Measurements from ENCODE around the gene SHMT1. TPM values are rescaled to one million over a fixed set of nuclear protein-coding genes. Genes with fewer than 3 reads are reported as not detected.
A peak's percentile ranks its signal among the peaks of the same experiment; 100 is the strongest.

Gene SHMT1
- total RNA-seq, 1 donor from 2014 or later, result 6.4 TPM

- TF ChIP-seq, protein P1, sequence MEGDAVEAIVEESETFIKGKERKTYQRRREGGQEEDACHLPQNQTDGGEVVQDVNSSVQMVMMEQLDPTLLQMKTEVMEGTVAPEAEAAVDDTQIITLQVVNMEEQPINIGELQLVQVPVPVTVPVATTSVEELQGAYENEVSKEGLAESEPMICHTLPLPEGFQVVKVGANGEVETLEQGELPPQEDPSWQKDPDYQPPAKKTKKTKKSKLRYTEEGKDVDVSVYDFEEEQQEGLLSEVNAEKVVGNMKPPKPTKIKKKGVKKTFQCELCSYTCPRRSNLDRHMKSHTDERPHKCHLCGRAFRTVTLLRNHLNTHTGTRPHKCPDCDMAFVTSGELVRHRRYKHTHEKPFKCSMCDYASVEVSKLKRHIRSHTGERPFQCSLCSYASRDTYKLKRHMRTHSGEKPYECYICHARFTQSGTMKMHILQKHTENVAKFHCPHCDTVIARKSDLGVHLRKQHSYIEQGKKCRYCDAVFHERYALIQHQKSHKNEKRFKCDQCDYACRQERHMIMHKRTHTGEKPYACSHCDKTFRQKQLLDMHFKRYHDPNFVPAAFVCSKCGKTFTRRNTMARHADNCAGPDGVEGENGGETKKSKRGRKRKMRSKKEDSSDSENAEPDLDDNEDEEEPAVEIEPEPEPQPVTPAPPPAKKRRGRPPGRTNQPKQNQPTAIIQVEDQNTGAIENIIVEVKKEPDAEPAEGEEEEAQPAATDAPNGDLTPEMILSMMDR (IDR thresholded peaks at IDR 0.05; ENCODE audit: insufficient read depth, low read depth, low read length), result no peak
- no peak for TF ChIP-seq EZH2 (IDR thresholded peaks at IDR 0.05; ENCODE audit: insufficient read depth, low read length)
- Histone ChIP-seq H3K27ac (ENCODE audit: low read depth, low read length) (no peak overlapping the region), H3K4me2 (ENCODE audit: low read length) (no peak overlapping the region), H3K9ac (ENCODE audit: low read length) (no peak overlapping the region), H3K9me3 (ENCODE audit: insufficient read depth, low read depth, low read length) (no peaks in the 10 kb centered on the region), H3K79me2 (ENCODE audit: insufficient read depth, low read length) (peaks cover 8% of the 10 kb centered on the region), H4K20me1 (ENCODE audit: insufficient read depth, low read length) (no peaks in the 10 kb centered on the region), H3K36me3 (ENCODE audit: insufficient read depth, low read length) (no peaks in the 10 kb centered on the region), H3K4me1 (ENCODE audit: insufficient read depth, low read length) (peaks cover 9% of the 10 kb centered on the region), H3K27me3 (ENCODE audit: insufficient read depth, low read length) (no peaks in the 10 kb centered on the region), H2AFZ (ENCODE audit: low read depth, low read length) (no peak overlapping the region), H3K4me3 (ENCODE audit: insufficient read depth, low read depth, low read length) (no peak overlapping the region)
- H3K36me3 Mint-ChIP-seq (ENCODE audit: low read depth, unreplicated experiment), result no peaks in the 10 kb centered on the region
- no peaks in the 10 kb centered on the region for H3K9me3 Mint-ChIP-seq (ENCODE audit: unreplicated experiment)
- no peaks in the 10 kb centered on the region for H3K27me3 Mint-ChIP-seq (ENCODE audit: low read depth, unreplicated experiment)
- H3K4me3 Mint-ChIP-seq (ENCODE audit: unreplicated experiment), result no peak overlapping the region
- DNase-seq (ENCODE audit: low read depth) (no peak), FAIRE-seq (no peak)
- H3K27ac Mint-ChIP-seq (ENCODE audit: unreplicated experiment), result no peak overlapping the region
- H3K4me1 Mint-ChIP-seq (ENCODE audit: low read depth, unreplicated experiment), result no peaks in the 10 kb centered on the region
Observed at GRCh38 chr17:18360518-18360917, 2.8 kb downstream of the SHMT1 start.

DNA sequence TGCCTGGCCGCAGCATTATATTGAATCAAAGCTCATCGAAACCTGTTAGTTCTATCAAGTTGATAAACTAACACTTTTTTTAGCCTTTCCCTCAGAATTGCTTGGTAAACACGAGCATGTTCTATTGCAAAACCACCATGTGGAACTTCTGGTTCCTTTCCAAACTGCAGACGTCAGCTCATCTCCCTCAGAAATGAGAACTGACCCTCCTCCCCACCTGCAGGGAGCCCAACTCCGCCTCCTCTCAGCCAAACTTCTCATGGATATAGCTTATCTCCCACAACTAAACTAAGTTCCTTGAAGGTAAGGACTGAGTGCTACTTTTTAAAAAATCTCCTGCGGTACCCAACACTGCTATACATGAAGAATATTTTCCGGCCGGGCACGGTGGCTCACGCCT is 6.7 kb downstream of the SHMT1 start:
- Histone ChIP-seq H3K9ac (ENCODE audit: low read length) (no peak overlapping the region), H3K9me3 (ENCODE audit: insufficient read depth, low read depth, low read length) (no peaks in the 10 kb centered on the region), H3K4me2 (ENCODE audit: low read length) (no peak overlapping the region), H4K20me1 (ENCODE audit: insufficient read depth, low read length) (no peaks in the 10 kb centered on the region), H3K4me1 (ENCODE audit: insufficient read depth, low read length) (peaks cover 2% of the 10 kb centered on the region), H3K27ac (ENCODE audit: low read depth, low read length) (no peak overlapping the region), H3K4me3 (ENCODE audit: insufficient read depth, low read depth, low read length) (no peak overlapping the region), H3K36me3 (ENCODE audit: insufficient read depth, low read length) (no peaks in the 10 kb centered on the region), H2AFZ (ENCODE audit: low read depth, low read length) (no peak overlapping the region), H3K27me3 (ENCODE audit: insufficient read depth, low read length) (no peaks in the 10 kb centered on the region), H3K79me2 (ENCODE audit: insufficient read depth, low read length) (no peaks in the 10 kb centered on the region)
- H3K4me3 Mint-ChIP-seq (ENCODE audit: unreplicated experiment), result no peak overlapping the region
- H3K4me1 Mint-ChIP-seq (ENCODE audit: low read depth, unreplicated experiment), result peaks cover 3% of the 10 kb centered on the region
- FAIRE-seq, result no peak
- H3K9me3 Mint-ChIP-seq (ENCODE audit: unreplicated experiment), result no peaks in the 10 kb centered on the region
- no peak overlapping the region for H3K27ac Mint-ChIP-seq (ENCODE audit: unreplicated experiment)
- peak; percentile 31 for DNase-seq (ENCODE audit: low read depth)
- no peaks in the 10 kb centered on the region for H3K36me3 Mint-ChIP-seq (ENCODE audit: low read depth, unreplicated experiment)
- no peak for TF ChIP-seq EZH2 (IDR thresholded peaks at IDR 0.05; ENCODE audit: insufficient read depth, low read length)
- TF ChIP-seq, protein P1 (IDR thresholded peaks at IDR 0.05; ENCODE audit: insufficient read depth, low read depth, low read length), result no peak
- no peaks in the 10 kb centered on the region for H3K27me3 Mint-ChIP-seq (ENCODE audit: low read depth, unreplicated experiment)

DNA sequence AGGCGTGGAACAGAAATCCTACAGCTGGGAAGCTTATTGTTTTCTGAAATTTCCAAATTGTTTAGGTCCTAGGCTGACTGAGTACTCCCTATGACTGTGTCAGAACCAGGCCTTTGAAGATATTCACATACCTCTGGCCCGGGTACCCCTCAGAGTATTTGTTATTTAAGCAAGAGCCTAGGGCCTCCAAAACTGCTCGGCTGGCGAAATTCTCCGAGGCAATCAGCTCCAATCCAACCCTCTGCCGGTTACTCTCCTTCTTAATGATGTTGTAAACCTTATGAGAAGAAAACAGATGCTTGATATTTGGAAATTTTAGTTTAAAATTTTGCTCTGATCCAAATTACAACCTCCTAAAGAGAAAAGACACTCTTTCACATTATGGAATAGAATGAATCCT is 9.8 kb downstream of the SHMT1 start:
- no peaks in the 10 kb centered on the region for H3K36me3 ChIP-seq (ENCODE audit: insufficient read depth, low read length)
- H3K9me3 ChIP-seq (ENCODE audit: insufficient read depth, low read depth, low read length), result no peaks in the 10 kb centered on the region
- H3K9ac ChIP-seq (ENCODE audit: low read length), result no peak overlapping the region
- peaks cover 3% of the 10 kb centered on the region for H3K4me1 Mint-ChIP-seq (ENCODE audit: low read depth, unreplicated experiment)
- no peak overlapping the region for H3K4me2 ChIP-seq (ENCODE audit: low read length)
- no peaks in the 10 kb centered on the region for H3K27me3 Mint-ChIP-seq (ENCODE audit: low read depth, unreplicated experiment)
- TF ChIP-seq EZH2 (IDR thresholded peaks at IDR 0.05; ENCODE audit: insufficient read depth, low read length), result no peak
- TF ChIP-seq, protein P1 (IDR thresholded peaks at IDR 0.05; ENCODE audit: insufficient read depth, low read depth, low read length), result no peak
- DNase-seq (ENCODE audit: low read depth) (no peak), FAIRE-seq (no peak)
- no peak overlapping the region for H2AFZ ChIP-seq (ENCODE audit: low read depth, low read length)
- no peaks in the 10 kb centered on the region for H3K9me3 Mint-ChIP-seq (ENCODE audit: unreplicated experiment)
- H3K4me1 ChIP-seq (ENCODE audit: insufficient read depth, low read length), result peaks cover 2% of the 10 kb centered on the region
- H3K27ac Mint-ChIP-seq (ENCODE audit: unreplicated experiment), result no peak overlapping the region
- no peak overlapping the region for H3K4me3 ChIP-seq (ENCODE audit: insufficient read depth, low read depth, low read length)
- H3K27ac ChIP-seq (ENCODE audit: low read depth, low read length), result no peak overlapping the region
- no peak overlapping the region for H3K4me3 Mint-ChIP-seq (ENCODE audit: unreplicated experiment)
- no peaks in the 10 kb centered on the region for H3K79me2 ChIP-seq (ENCODE audit: insufficient read depth, low read length)
- no peaks in the 10 kb centered on the region for H3K27me3 ChIP-seq (ENCODE audit: insufficient read depth, low read length)
- no peaks in the 10 kb centered on the region for H4K20me1 ChIP-seq (ENCODE audit: insufficient read depth, low read length)
- no peaks in the 10 kb centered on the region for H3K36me3 Mint-ChIP-seq (ENCODE audit: low read depth, unreplicated experiment)

Measured in astrocyte (in vitro differentiated cells and primary cell).